ENCODE data around the gene BBS7. TPM values are rescaled to one million over a fixed set of nuclear protein-coding genes. Genes with fewer than 3 reads are reported as not detected.
A peak's percentile ranks its signal among the peaks of the same experiment; 100 is the strongest.

The BBS7 gene
- total and polyA plus RNA-seq, 2 of the 13 experiments (the other 11 are each of a cell fraction or from before 2014, with no cell fraction given): 9.0 to 15.7 TPM

GRCh38 chr4:121799208-121799823 is 71.0 kb downstream of the BBS7 start (continued):
- TF ChIP-seq, protein P1, sequence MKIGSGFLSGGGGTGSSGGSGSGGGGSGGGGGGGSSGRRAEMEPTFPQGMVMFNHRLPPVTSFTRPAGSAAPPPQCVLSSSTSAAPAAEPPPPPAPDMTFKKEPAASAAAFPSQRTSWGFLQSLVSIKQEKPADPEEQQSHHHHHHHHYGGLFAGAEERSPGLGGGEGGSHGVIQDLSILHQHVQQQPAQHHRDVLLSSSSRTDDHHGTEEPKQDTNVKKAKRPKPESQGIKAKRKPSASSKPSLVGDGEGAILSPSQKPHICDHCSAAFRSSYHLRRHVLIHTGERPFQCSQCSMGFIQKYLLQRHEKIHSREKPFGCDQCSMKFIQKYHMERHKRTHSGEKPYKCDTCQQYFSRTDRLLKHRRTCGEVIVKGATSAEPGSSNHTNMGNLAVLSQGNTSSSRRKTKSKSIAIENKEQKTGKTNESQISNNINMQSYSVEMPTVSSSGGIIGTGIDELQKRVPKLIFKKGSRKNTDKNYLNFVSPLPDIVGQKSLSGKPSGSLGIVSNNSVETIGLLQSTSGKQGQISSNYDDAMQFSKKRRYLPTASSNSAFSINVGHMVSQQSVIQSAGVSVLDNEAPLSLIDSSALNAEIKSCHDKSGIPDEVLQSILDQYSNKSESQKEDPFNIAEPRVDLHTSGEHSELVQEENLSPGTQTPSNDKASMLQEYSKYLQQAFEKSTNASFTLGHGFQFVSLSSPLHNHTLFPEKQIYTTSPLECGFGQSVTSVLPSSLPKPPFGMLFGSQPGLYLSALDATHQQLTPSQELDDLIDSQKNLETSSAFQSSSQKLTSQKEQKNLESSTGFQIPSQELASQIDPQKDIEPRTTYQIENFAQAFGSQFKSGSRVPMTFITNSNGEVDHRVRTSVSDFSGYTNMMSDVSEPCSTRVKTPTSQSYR (CRISPR knock-in tag; IDR thresholded peaks at IDR 0.05; ENCODE audit: borderline replicate concordance): no peak
- TF ChIP-seq ZFP62 (CRISPR knock-in tag; IDR thresholded peaks at IDR 0.05) (no peak), PRPF4 (IDR thresholded peaks at IDR 0.05; ENCODE audit: low read depth, low read length, poor library complexity, severe bottlenecking) (no peak), FOXA3 (CRISPR knock-in tag; IDR thresholded peaks at IDR 0.05) (0 out of 2 replicates have a peak, but pooled peaks have one; percentile 49), MAZ (IDR thresholded peaks at IDR 0.05; ENCODE audit: borderline replicate concordance, low read depth, low read length) (no peak), MAZ (CRISPR knock-in tag; IDR thresholded peaks at IDR 0.05; ENCODE audit: low read depth) (no peak), ZBTB46 (CRISPR knock-in tag; IDR thresholded peaks at IDR 0.05; ENCODE audit: borderline replicate concordance) (no peak), SIN3B (IDR thresholded peaks at IDR 0.05; ENCODE audit: low read length) (no peak), NR2C2 (CRISPR knock-in tag; IDR thresholded peaks at IDR 0.05; ENCODE audit: borderline replicate concordance) (no peak), ZNF264 (CRISPR knock-in tag; IDR thresholded peaks at IDR 0.05) (0 out of 2 replicates have a peak, but pooled peaks have one; percentile 49), ZBTB38 (CRISPR knock-in tag; IDR thresholded peaks at IDR 0.05) (no peak), SP2 (CRISPR knock-in tag; IDR thresholded peaks at IDR 0.05) (no peak), KDM1A (CRISPR knock-in tag; IDR thresholded peaks at IDR 0.05) (no peak), SOX5 (CRISPR knock-in tag; IDR thresholded peaks at IDR 0.05; ENCODE audit: borderline replicate concordance) (no peak), U2AF1 (optimal IDR thresholded peaks at IDR 0.05; ENCODE audit: low read depth, low read length) (no peak), ZBTB3 (CRISPR knock-in tag; IDR thresholded peaks at IDR 0.05; ENCODE audit: borderline replicate concordance, low read depth) (no peak), TSC22D2 (CRISPR knock-in tag; IDR thresholded peaks at IDR 0.05; ENCODE audit: borderline replicate concordance) (no peak), TARDBP (CRISPR knock-in tag; IDR thresholded peaks at IDR 0.05) (no peak)
- TF ChIP-seq, protein P2, sequence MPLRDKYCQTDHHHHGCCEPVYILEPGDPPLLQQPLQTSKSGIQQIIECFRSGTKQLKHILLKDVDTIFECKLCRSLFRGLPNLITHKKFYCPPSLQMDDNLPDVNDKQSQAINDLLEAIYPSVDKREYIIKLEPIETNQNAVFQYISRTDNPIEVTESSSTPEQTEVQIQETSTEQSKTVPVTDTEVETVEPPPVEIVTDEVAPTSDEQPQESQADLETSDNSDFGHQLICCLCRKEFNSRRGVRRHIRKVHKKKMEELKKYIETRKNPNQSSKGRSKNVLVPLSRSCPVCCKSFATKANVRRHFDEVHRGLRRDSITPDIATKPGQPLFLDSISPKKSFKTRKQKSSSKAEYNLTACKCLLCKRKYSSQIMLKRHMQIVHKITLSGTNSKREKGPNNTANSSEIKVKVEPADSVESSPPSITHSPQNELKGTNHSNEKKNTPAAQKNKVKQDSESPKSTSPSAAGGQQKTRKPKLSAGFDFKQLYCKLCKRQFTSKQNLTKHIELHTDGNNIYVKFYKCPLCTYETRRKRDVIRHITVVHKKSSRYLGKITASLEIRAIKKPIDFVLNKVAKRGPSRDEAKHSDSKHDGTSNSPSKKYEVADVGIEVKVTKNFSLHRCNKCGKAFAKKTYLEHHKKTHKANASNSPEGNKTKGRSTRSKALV (CRISPR knock-in tag; IDR thresholded peaks at IDR 0.05): no peak
- TF ChIP-seq, protein P3, sequence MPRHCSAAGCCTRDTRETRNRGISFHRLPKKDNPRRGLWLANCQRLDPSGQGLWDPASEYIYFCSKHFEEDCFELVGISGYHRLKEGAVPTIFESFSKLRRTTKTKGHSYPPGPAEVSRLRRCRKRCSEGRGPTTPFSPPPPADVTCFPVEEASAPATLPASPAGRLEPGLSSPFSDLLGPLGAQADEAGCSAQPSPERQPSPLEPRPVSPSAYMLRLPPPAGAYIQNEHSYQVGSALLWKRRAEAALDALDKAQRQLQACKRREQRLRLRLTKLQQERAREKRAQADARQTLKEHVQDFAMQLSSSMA (CRISPR knock-in tag; IDR thresholded peaks at IDR 0.05): no peak
- TF ChIP-seq, protein P4, sequence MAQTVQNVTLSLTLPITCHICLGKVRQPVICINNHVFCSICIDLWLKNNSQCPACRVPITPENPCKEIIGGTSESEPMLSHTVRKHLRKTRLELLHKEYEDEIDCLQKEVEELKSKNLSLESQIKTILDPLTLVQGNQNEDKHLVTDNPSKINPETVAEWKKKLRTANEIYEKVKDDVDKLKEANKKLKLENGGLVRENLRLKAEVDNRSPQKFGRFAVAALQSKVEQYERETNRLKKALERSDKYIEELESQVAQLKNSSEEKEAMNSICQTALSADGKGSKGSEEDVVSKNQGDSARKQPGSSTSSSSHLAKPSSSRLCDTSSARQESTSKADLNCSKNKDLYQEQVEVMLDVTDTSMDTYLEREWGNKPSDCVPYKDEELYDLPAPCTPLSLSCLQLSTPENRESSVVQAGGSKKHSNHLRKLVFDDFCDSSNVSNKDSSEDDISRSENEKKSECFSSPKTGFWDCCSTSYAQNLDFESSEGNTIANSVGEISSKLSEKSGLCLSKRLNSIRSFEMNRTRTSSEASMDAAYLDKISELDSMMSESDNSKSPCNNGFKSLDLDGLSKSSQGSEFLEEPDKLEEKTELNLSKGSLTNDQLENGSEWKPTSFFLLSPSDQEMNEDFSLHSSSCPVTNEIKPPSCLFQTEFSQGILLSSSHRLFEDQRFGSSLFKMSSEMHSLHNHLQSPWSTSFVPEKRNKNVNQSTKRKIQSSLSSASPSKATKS (CRISPR knock-in tag; IDR thresholded peaks at IDR 0.05): no peak

Measured in HepG2 (cell line).